ENCODE results near the gene C2orf80.

GRCh38 chr2:208146006-208146405 is 43.8 kb downstream of the C2orf80 start, which contains the start of gene CRYGB:
- TF ChIP-seq POLR2A (IDR thresholded peaks at IDR 0.05), result no peak
- no peak for TF ChIP-seq CTCF (IDR thresholded peaks at IDR 0.05)

Data from Peyer's patch (tissue), 4 donors.